PC-3 (cell line): ENCODE measurements around the gene GLRA2. TPM values are rescaled to one million over a fixed set of nuclear protein-coding genes. Genes with fewer than 3 reads are reported as not detected.
A peak's percentile ranks its signal among the peaks of the same experiment; 100 is the strongest.

Experiments used
- ATAC-seq: fragments of 200-7000 bp; cut with Tn5 transposase; 2 replicates; pipeline ENCODE4 v1.9.1; 2020; ENCODE audit warnings: mild to moderate bottlenecking, moderate library complexity
- BruUV-seq: library from RNA; stranded (reverse); fragments of 400-500 nt; replicated peaks from 2 replicates; lab custom pipeline; 2021; lab: Mats Ljungman, UMichigan
- CTCF ChIA-PET: fragments of 300-600 bp; sonication (Branson Sonifier 250); formaldehyde crosslinking; loops from one replicate; lab custom pipeline; 2022; ENCODE audit warnings: antibody characterized with exemption; lab: Charles Lee
- POLR2A ChIA-PET: fragments of 300-600 bp; sonication (Branson Sonifier 250); formaldehyde crosslinking; loops from one replicate; lab custom pipeline; 2022; ENCODE audit warnings: antibody characterized with exemption; ENCODE audit not compliant: unreplicated experiment; lab: Charles Lee
- DNase-seq: peaks from one replicate; pipeline ENCODE4 v3.0.0-alpha.2; 2015
- H2AFZ ChIP-seq: fragments of 300-600 bp; sonication (generic); 2 replicates; pipeline ENCODE4 v1.6.0; 2016; ENCODE audit warnings: antibody characterized with exemption, low read length
- H3F3A ChIP-seq: fragments of 300-600 bp; sonication (generic); one replicate; pipeline ENCODE4 v1.6.0; 2017; ENCODE audit warnings: antibody characterized with exemption, low read length, control low read depth, mild to moderate bottlenecking; ENCODE audit not compliant: unreplicated experiment
- H3K27ac ChIP-seq: fragments of 300-600 bp; sonication (generic); 2 replicates; pipeline ENCODE4 v1.5.1; 2016; ENCODE audit warnings: mild to moderate bottlenecking, low read length
- H3K27me3 ChIP-seq: fragments of 300-600 bp; sonication (generic); 2 replicates; pipeline ENCODE4 v1.6.1; 2016; ENCODE audit warnings: low read length, mixed read lengths
- H3K36me3 ChIP-seq: fragments of 300-600 bp; sonication (generic); 2 replicates; pipeline ENCODE4 v1.6.1; 2016; ENCODE audit warnings: low read depth, mixed run types, low read length, mixed read lengths
- H3K4me1 ChIP-seq: fragments of 300-600 bp; sonication (generic); 2 replicates; pipeline ENCODE4 v1.5.1; 2016; ENCODE audit warnings: low read length; ENCODE audit not compliant: insufficient read depth
- H3K4me2 ChIP-seq: fragments of 300-600 bp; sonication (generic); 2 replicates; pipeline ENCODE4 v1.6.0; 2016; ENCODE audit warnings: low read length
- H3K4me3 ChIP-seq: fragments of 300-600 bp; sonication (generic); 2 replicates; pipeline ENCODE4 v1.5.1; 2016; ENCODE audit warnings: mild to moderate bottlenecking, low read length, mixed read lengths
- H3K79me2 ChIP-seq: fragments of 300-600 bp; sonication (generic); 2 replicates; pipeline ENCODE4 v1.6.1; 2017; ENCODE audit warnings: low read length, mixed read lengths
- H3K9ac ChIP-seq: fragments of 300-600 bp; sonication (generic); 2 replicates; pipeline ENCODE4 v1.6.0; 2016; ENCODE audit warnings: mild to moderate bottlenecking, low read length
- H3K9me2 ChIP-seq: fragments of 300-600 bp; sonication (generic); replicated peaks from 2 replicates; pipeline ENCODE4 v1.6.1; 2016; ENCODE audit warnings: mixed run types, low read length, mixed read lengths
- H3K9me3 ChIP-seq: fragments of 300-600 bp; sonication (generic); 2 replicates; pipeline ENCODE4 v1.6.1; 2016; ENCODE audit warnings: low read length, mixed read lengths
- H4K20me1 ChIP-seq: fragments of 300-600 bp; sonication (generic); 2 replicates; pipeline ENCODE4 v1.6.1; 2016; ENCODE audit warnings: low read length, mixed read lengths
- EZH2 ChIP-seq: fragments of 300-600 bp; sonication (generic); IDR thresholded peaks from one replicate; pipeline ENCODE4 v1.6.1; 2017; ENCODE audit warnings: antibody characterized with exemption, mild to moderate bottlenecking, low read length; ENCODE audit not compliant: unreplicated experiment
- EZH2phosphoT487 ChIP-seq: fragments of 300-600 bp; sonication (generic); IDR thresholded peaks from 2 replicates; pipeline ENCODE4 v1.6.1; 2018; ENCODE audit warnings: mild to moderate bottlenecking, antibody characterized with exemption, low read length, borderline replicate concordance
- intact Hi-C: fragments of 100-400 bp; cut with micrococcal nuclease; formaldehyde crosslinking; loops from 2 replicates; pipeline ENCODE4 v1.9.0; 2023
- total RNA-seq: library from RNA; depleted of rRNA; stranded (reverse); fragments of >200 nt; gene quantifications from 2 replicates; pipeline ENCODE4 v1.2.3, GENCODE V29; 2014
- TF ChIP-seq, protein P1 (sequence below): fragments of 300-600 bp; sonication (generic); conservative IDR thresholded peaks from 2 replicates; pipeline ENCODE4 v1.5.1; 2017; ENCODE audit warnings: antibody characterized with exemption, low read depth, mild to moderate bottlenecking, low read length

The GLRA2 gene
- total RNA-seq, 1 experiment from 2014 or later: not detected

DNA sequence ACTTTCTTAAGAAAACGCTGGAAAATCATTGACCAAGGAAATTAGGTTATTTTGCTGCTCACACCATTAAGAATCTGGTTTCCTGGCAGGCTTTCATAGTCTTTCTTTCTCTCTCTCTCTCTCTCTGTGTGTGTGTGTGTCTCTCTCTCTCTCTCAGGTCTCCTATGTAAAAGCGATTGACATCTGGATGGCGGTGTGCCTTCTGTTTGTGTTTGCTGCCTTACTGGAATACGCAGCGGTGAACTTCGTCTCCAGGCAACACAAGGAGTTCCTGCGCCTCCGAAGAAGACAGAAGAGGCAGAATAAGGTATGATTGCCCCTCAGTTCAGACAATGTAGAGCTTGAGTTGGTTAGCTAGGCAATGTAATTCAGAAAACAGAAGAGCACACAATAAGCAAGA lies 161.2 kb downstream of the GLRA2 start:
- Histone ChIP-seq H3K4me3 (no peak overlapping the region), H4K20me1 (no peaks in the 10 kb centered on the region), H3K4me1 (0 out of 2 replicates have a peak, but pooled peaks cover 6% of the 10 kb centered on the region), H3F3A (no peaks in the 10 kb centered on the region), H2AFZ (no peak overlapping the region), H3K9me2 (no peaks in the 10 kb centered on the region), H3K27ac (no peak overlapping the region), H3K79me2 (no peaks in the 10 kb centered on the region), H3K4me2 (no peak overlapping the region), H3K9ac (no peak overlapping the region), H3K9me3 (no peaks in the 10 kb centered on the region), H3K36me3 (no peaks in the 10 kb centered on the region), H3K27me3 (no peaks in the 10 kb centered on the region)
- DNase-seq (no peak), ATAC-seq (no peak)
- intact Hi-C loops: no loop called here
- BruUV-seq: no TSS peak
- TF ChIP-seq, protein P1, sequence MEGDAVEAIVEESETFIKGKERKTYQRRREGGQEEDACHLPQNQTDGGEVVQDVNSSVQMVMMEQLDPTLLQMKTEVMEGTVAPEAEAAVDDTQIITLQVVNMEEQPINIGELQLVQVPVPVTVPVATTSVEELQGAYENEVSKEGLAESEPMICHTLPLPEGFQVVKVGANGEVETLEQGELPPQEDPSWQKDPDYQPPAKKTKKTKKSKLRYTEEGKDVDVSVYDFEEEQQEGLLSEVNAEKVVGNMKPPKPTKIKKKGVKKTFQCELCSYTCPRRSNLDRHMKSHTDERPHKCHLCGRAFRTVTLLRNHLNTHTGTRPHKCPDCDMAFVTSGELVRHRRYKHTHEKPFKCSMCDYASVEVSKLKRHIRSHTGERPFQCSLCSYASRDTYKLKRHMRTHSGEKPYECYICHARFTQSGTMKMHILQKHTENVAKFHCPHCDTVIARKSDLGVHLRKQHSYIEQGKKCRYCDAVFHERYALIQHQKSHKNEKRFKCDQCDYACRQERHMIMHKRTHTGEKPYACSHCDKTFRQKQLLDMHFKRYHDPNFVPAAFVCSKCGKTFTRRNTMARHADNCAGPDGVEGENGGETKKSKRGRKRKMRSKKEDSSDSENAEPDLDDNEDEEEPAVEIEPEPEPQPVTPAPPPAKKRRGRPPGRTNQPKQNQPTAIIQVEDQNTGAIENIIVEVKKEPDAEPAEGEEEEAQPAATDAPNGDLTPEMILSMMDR: no peak
- TF ChIP-seq EZH2phosphoT487 (no peak), EZH2 (no peak)
- ChIA-PET POLR2A (no interaction called here), CTCF (no interaction called here)

DNA sequence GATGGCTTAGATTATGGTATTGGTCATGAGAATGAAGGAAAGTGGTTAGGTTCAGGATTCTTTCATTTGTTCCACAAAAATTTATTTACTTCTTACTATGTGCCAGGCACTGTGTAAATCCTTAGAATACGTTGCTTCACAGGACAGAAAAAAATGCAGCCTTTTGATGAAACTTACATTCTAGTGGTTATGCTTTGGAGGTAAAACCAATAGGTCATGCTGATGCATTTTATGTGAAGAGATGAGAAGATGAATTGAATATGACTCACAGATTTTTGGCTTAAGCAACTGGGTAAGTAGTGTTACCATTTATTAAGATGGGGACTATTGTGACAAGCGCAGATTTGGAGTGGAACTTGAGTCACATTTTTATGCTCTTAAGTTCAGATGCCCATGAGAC lies 165.3 kb downstream of the GLRA2 start:
- intact Hi-C loops: no loop called here
- no peaks in the 10 kb centered on the region for H3K79me2 ChIP-seq
- no peak overlapping the region for H3K4me3 ChIP-seq
- H3K4me1 ChIP-seq: peaks cover 10% of the 10 kb centered on the region; the same call in 1 of the 2 replicates
- TF ChIP-seq, protein P1: no peak
- no peak for TF ChIP-seq EZH2phosphoT487
- TF ChIP-seq EZH2: no peak
- H3K9me3 ChIP-seq: no peaks in the 10 kb centered on the region
- H3F3A ChIP-seq: no peaks in the 10 kb centered on the region
- no TSS peak for BruUV-seq
- no peak overlapping the region for H3K4me2 ChIP-seq
- no peaks in the 10 kb centered on the region for H3K9me2 ChIP-seq
- ATAC-seq (no peak), DNase-seq (peak; percentile 65)
- CTCF ChIA-PET: no interaction called here
- POLR2A ChIA-PET: no interaction called here
- no peak overlapping the region for H2AFZ ChIP-seq
- no peaks in the 10 kb centered on the region for H4K20me1 ChIP-seq
- H3K9ac ChIP-seq: no peak overlapping the region
- H3K27me3 ChIP-seq: no peaks in the 10 kb centered on the region
- 0 out of 2 replicates have a peak overlapping the region, but pooled peaks have one; percentile 13 for H3K27ac ChIP-seq
- no peaks in the 10 kb centered on the region for H3K36me3 ChIP-seq

DNA sequence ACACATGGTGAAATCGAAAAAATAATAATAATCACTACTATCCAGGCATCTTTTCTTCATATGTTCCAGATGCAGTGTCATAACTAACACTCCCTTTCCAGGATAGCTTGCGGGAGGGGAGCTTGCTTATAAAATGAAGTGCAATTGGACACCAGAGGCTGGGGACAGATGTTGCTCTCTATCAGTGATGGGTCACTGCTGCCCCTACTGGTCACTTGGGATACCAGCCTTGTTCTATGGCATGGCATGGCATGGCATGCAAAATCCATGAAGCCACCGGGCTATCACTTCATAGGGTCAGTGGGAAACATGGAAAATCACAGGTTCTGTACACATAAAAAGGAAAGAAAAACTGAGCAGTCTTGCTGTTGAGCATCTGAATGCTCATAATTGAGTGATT lies 168.1 kb downstream of the GLRA2 start:
- Histone ChIP-seq H3K27ac (peak overlapping the region; percentile 32; the same call in 1 of the 2 replicates), H3K79me2 (no peaks in the 10 kb centered on the region), H3K27me3 (no peaks in the 10 kb centered on the region), H3K4me2 (no peak overlapping the region), H3F3A (no peaks in the 10 kb centered on the region), H4K20me1 (no peaks in the 10 kb centered on the region), H3K4me1 (peaks cover 10% of the 10 kb centered on the region; the same call in 1 of the 2 replicates), H3K4me3 (no peak overlapping the region), H3K9me2 (no peaks in the 10 kb centered on the region), H3K36me3 (no peaks in the 10 kb centered on the region), H3K9me3 (no peaks in the 10 kb centered on the region), H2AFZ (no peak overlapping the region), H3K9ac (no peak overlapping the region)
- CTCF ChIA-PET: interaction anchor here (0.6 kb wide), 2 partner anchors 496 to 759 kb away, joined by 4 read pairs; no protein-coding TSS in a partner anchor
- no TSS peak for BruUV-seq
- peak; percentile 69 for DNase-seq
- no peak for TF ChIP-seq EZH2phosphoT487
- TF ChIP-seq, protein P1: peak; percentile 84
- intact Hi-C loops: no loop called here
- POLR2A ChIA-PET: interaction anchor here (0.6 kb wide), 1 partner anchor 247 kb away, joined by 4 read pairs; no protein-coding TSS in a partner anchor
- ATAC-seq: peak; percentile 85
